ENCODE results near the gene SPAG16.
"Not testable (repeated sequence)": the region's sequence is repeated elsewhere in the genome, so short reads cannot be mapped to it uniquely, and the experiment has no call there.

Gene SPAG16

GRCh38 chr2:213274143-213274542, 10.1 kb upstream of the SPAG16 start:
- DNase-seq: no peak

DNA sequence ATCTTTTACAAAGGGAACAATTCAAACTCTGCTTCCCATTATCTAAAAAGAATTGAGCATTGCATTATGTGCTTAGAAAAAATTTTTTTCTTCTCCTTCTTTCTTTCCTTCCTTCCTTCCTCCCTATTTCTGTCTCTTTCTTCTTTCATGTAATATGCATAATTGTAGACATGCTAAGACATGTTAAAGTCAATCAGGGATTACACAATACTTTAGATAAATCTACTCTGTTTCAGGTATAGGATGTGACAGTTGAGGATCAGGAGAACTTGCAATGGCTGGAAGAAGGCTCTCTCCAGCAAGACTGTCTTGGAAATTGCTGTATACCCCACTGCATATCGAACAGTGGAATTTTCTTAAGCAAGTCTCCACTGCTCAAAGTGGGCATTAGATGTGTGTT, 9.0 kb upstream of the SPAG16 start:
- DNase-seq: no peak

DNA sequence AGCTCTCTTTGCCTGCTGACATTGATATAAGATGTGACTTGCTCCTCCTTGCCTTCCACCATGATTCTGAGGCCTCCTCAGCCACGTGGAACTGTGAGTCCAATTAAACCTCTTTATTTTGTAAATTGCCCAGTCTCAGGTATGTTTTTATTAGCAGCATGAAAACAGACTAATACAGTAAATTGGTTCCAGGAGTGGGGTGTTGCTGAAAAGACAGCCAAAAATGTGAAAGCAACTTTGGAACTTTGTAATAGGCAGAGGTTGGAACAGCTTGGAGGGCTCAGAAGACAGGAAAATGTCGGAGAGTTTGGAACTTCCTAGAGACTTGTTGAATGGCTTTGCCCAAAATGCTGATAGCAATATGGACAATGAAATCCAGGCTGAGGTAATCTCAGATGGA, 7.1 kb upstream of the SPAG16 start:
- not testable (repeated sequence) for DNase-seq

GRCh38 chr2:213279116-213279620, 5.1 kb upstream of the SPAG16 start:
- DNase-seq: no peak

- DNase-seq: no peak
Measured at GRCh38 chr2:213279971-213280370, 4.3 kb upstream of the SPAG16 start.

DNA sequence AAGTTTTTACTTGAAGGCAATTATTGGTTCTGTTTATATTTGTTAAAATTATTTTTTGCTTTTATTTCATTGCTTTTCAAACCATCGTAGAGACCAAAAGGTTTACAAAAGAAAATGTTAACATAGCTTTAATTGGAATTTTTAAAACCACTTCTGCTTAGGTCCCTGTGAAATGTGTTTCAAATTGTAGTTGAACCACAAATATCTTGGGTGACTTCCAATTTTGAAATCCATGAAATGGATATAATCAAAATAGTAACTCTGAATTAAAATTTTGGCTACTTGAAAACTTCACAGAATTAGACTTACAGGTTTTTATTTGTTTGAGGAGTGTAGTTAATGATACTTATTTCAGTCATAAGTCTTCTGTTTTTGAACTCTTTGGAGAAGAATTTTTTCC, 3.1 kb upstream of the SPAG16 start:
- no peak for DNase-seq

DNA sequence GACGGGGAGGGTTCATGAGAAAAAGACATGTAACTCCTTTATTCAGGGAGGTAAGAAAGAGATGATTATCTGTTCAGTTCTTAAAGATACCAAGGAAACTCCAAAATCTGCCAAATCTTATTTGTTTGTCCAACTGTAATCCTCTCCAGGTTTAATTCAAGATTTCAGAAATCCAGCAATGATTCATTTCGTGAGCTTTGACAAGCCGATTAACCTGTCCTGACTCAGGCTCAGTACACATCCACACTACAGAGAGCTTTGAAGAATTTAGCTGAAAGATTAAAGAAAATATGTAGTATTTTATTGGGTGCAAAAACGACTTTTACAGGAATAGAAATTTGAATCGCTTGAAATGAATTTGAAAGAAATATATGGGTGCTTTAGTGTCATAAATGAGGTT, 1.1 kb downstream of the SPAG16 start:
- DNase-seq: no peak

DNA sequence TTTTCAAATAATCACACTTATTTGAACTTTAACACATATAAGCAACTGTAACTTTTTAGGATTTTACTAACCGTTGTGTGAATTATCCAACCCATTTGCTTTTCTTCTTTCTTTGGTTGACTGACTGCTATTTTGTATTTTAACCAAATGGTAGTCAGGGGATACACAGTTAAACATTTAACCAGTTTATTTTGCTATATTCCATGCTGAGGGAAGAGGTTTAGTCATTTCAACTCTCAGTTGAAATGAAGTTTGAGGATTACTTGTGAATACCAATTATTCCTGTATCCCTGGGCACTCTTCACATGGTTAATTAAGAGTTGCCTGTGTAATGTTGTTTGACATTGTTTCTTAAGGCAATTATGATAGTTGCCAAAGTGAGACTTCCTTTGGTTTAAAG, 1.9 kb downstream of the SPAG16 start:
- no peak for DNase-seq

- DNase-seq: peak; percentile 19
Measured at GRCh38 chr2:213288913-213289700, 4.8 kb downstream of the SPAG16 start.

DNA sequence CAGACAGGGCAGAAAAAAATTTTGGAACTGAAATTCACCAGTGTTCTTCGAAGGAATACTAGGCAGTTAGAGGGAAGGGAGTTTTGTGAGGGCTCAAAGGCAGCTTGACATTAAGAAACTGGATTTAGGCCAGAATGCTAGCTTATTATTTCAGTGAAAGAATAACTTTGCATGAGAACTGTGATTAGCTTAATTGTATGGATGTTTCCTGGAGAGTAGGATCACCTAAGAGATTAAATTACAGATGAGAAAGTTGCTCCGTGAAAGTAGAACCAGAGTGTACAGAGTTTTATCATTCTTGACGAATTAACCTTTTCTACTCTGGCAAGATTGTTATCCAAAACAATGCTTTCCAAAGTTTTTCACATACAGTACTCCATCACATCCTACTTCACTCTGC, 6.2 kb downstream of the SPAG16 start:
- DNase-seq: no peak

DNA sequence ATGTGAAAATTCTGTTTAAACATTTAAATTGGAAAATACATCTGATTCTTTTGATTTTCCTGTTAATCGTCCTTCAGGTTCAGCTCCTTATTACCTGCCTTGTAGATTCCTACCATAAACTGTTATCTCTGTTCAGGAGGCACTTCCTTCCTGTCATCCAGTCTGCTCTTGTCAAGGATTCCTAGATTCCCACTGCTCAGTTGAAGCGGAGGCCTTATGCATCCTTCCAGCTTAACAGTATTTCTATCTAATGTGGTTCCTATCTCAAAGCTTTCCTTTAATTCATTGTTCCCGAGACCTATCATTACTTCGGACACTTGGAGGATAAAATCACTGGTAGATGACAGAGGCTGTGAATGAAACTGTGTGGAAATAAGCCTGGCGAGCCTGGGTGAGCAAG, 12.0 kb downstream of the SPAG16 start:
- DNase-seq: no peak

DNA sequence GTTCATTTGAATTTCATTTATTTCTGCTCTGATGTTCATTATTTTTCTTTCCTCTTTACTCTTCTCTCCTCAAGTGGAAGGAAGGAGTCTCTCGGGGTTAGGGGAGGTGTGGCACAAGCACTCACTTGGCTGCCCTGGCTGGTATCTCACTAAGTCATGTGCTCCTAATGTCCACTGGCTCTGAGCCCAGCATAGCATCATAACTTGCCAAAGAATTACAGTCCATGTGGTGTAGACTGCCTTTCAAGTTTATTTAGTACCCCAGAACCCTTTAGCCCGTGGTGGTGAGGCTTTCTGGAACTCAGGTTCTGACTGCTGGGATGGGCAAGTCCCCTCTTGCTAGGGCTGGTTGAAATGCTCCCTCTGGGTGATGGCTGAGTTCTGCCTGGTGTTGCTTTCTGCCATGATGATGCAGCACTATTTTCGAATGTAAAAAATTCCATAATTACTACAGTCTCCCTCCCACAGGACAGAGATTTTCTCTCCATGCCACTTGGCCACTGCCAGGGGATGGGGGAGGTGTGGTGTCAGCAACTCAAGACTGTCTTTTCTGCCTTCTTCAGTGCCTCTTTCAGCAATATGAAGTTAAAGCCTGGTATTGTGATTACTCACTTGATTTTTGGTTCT, 22.2 kb downstream of the SPAG16 start:
- no peak for DNase-seq

- no peak for DNase-seq
Measured at GRCh38 chr2:213315168-213315876, 31.1 kb downstream of the SPAG16 start.

DNA sequence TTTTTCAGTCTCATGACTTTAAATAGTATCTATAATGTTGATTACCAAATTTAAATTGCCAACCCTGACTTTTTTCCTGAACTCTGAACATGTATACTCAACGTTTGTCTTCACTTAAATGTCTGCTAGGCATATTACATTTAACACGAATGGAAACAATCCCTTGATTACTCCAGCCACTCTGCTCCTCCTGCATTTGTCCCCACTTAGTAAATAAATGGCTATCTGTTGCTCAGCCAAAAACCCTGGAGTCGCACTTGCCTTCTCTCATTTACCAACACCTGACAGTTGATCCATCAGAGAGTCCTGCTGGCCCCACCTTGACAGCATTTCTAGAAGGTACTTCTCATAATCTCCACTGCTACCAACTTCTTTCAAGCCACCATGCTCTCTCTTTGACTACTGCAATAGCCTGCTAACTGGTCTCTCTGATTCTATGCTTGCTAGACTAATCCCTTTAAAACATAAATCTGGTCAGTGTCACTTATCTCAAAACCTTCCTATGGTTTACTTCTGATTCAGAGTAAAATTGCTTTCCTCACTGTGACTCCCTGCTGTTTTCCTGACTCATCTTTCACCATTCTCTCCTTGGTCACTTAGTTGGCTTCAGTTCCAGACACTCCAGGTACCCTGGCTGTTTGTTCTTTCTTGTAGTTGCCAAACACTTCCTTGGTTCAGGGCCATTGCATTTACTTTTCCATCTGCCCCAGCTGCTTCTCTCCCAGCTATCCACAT, 31.9 kb downstream of the SPAG16 start:
- peak; percentile 8 for DNase-seq

GRCh38 chr2:213317929-213318328, 33.7 kb downstream of the SPAG16 start:
- DNase-seq: no peak

DNA sequence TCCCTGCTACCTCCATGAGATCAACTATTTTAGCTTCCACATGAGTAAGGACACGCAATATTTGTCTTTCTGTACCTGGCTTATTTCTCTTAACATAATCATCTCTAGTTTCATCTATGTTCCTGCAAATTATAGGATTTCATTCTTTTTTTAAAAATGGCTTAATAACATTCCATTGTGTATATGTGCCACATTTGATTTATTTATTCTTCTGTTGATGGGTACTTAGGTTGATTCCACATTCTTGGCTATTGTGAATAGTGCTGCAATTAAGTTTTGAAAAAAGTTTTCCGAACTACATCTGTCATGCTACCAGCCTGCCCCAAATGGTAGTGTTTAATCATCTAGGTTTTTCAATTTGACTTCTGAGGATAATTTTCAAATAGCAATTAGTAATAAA, 36.3 kb downstream of the SPAG16 start:
- DNase-seq: no peak

- no peak for DNase-seq
Measured at GRCh38 chr2:213336253-213336770, 52.0 kb downstream of the SPAG16 start.

GRCh38 chr2:213353419-213353818, 69.2 kb downstream of the SPAG16 start:
- no peak for DNase-seq

DNA sequence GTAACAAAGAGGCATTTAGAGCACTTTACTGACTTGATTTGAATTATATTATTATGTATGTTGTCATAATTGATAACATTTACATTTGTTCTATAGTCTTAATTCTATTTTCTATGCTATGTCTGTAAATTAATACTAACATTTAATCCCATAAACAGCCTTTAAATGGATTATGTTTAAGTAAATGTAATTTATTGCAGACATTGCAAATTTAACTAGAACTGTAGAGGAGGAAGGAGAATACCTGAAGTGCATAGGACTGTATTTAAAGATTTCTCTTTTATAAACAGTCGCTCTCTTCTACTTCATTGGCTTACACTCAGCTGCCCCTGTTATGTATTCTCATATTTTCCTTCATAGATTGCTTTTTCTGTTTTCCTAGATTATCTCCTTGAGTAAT, 92.4 kb downstream of the SPAG16 start:
- no peak for DNase-seq

DNA sequence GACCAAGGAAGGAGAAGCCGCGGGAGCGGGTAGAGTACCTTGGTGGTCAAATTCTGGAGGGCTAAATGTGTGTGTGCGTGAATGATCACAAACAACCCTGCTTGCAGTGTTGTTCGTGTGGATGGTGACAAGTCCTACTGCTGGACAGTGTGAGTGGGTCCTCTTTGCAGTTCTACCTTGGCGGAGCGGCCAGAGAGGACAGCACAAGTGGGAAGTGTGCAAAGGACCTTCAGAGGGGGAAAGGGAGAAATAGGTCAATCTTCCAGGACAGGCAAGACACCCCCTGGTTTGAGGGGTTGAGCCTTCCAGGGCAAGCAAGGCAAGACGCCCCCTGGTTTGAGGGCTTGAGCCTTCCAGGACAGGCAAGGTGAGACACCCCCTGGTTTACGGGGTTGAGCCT, 122.8 kb downstream of the SPAG16 start:
- not testable (repeated sequence) for DNase-seq

DNA sequence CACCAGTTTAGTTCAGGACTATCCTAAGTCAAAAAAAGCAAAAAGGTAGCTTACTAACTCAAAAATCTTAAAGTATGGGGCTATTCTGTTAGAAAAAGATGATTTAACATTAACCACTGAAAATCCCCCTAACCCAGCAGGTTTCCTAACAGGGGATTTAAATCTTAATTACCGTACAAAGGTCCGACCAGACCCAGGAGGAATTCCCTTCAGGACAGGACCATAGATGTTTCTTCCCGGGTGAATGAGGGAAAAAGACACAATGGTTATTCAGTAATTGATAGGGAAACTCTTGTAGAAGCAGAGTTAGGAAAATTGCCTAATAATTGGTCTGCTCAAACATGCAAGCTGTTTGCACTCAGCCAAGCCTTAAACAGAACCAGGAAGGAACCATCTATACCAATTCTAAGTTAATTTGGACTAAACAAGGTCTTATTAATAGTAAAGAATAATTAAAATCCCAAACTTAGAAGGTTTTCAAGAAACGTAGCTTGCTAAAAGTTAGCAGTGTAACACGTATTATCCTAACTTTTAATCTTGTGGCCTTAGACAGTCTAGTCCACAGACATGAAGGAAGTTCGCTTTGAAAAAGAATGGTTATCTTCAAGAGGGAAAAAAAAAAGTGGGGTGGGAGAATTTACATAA, 124.3 kb downstream of the SPAG16 start:
- DNase-seq: not testable (repeated sequence)

DNA sequence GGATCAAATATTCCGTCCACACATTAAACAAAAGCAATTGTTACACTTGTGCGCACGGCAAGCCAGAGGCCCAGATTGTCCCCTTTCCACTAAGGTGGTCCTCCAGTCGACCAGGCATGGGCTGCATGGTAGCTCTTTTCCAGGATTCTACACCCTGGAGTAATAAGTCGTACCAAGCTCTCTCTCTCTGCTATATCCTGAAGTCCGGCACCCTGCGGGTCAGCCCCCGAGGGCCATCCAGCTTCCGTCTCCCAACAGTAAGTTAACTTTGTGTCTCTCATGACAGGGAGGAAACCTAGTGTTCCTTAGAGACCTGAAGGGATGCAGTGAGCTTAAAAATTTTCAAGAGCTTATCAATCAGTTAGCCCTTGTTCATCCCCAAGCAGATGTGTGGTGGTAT, 126.4 kb downstream of the SPAG16 start:
- not testable (repeated sequence) for DNase-seq
